MM.1S (cell line): ENCODE measurements around the gene SPACDR.

Source experiments
- DNase-seq: peaks from one replicate; pipeline ENCODE4 v3.0.0-alpha.2; 2015
- H2AFZ ChIP-seq: fragments of 300-600 bp; sonication (generic); 2 replicates; pipeline ENCODE4 v1.6.0; 2016; ENCODE audit warnings: antibody characterized with exemption, low read length
- H3F3A ChIP-seq: fragments of 300-600 bp; sonication (generic); 2 replicates; pipeline ENCODE4 v1.6.1; 2016; ENCODE audit warnings: mild to moderate bottlenecking, antibody characterized with exemption, low read length, moderate library complexity, mixed read lengths; ENCODE audit not compliant: insufficient read depth
- H3K27ac ChIP-seq: fragments of 300-600 bp; sonication (generic); 2 replicates; pipeline ENCODE4 v1.5.1; 2016; ENCODE audit warnings: mild to moderate bottlenecking, low read length
- H3K27me3 ChIP-seq: fragments of 300-600 bp; sonication (generic); replicated peaks from 2 replicates; pipeline ENCODE4 v1.6.0; 2016; ENCODE audit warnings: low read length; ENCODE audit not compliant: insufficient read depth
- H3K36me3 ChIP-seq: fragments of 300-600 bp; sonication (generic); replicated peaks from 2 replicates; pipeline ENCODE4 v1.6.1; 2016; ENCODE audit warnings: mild to moderate bottlenecking, low read length, mixed read lengths; ENCODE audit not compliant: insufficient read depth
- H3K4me1 ChIP-seq: fragments of 300-600 bp; sonication (generic); 2 replicates; pipeline ENCODE4 v1.6.1; 2016; ENCODE audit warnings: low read length, mixed read lengths
- H3K4me2 ChIP-seq: fragments of 300-600 bp; sonication (generic); 2 replicates; pipeline ENCODE4 v1.6.0; 2016; ENCODE audit warnings: low read depth, low read length
- H3K4me3 ChIP-seq: fragments of 300-600 bp; sonication (generic); 2 replicates; pipeline ENCODE4 v1.5.1; 2016; ENCODE audit warnings: low read length, mixed read lengths
- H3K79me2 ChIP-seq: fragments of 300-600 bp; sonication (generic); 2 replicates; pipeline ENCODE4 v1.6.1; 2016; ENCODE audit warnings: mixed run types, low read length, mixed read lengths
- H3K9ac ChIP-seq: fragments of 300-600 bp; sonication (generic); 2 replicates; pipeline ENCODE4 v1.6.1; 2016; ENCODE audit warnings: low read length, mixed read lengths
- H3K9me2 ChIP-seq: fragments of 300-600 bp; sonication (generic); replicated peaks from 2 replicates; pipeline ENCODE4 v1.6.1; 2016; ENCODE audit warnings: mild to moderate bottlenecking, low read length, mixed read lengths; ENCODE audit not compliant: insufficient read depth
- H3K9me3 ChIP-seq: fragments of 300-600 bp; sonication (generic); replicated peaks from 2 replicates; pipeline ENCODE4 v1.6.1; 2016; ENCODE audit warnings: mild to moderate bottlenecking, low read length, mixed read lengths; ENCODE audit not compliant: insufficient read depth
- H4K20me1 ChIP-seq: fragments of 300-600 bp; sonication (generic); 2 replicates; pipeline ENCODE4 v1.6.1; 2016; ENCODE audit warnings: mild to moderate bottlenecking, low read length, moderate library complexity, mixed read lengths; ENCODE audit not compliant: insufficient read depth
- CTCF ChIP-seq: fragments of 300-600 bp; sonication (generic); IDR thresholded peaks from 2 replicates; pipeline ENCODE4 v1.5.1; 2016; ENCODE audit warnings: antibody characterized with exemption, low read length, mixed read lengths
- EZH2 ChIP-seq: fragments of 300-600 bp; sonication (generic); optimal IDR thresholded peaks from 2 replicates; pipeline ENCODE3; 2017; ENCODE audit warnings: low read depth, mild to moderate bottlenecking, antibody characterized with exemption, low read length, mixed read lengths
- EZH2phosphoT487 ChIP-seq: fragments of 300-600 bp; sonication (generic); IDR thresholded peaks from 2 replicates; pipeline ENCODE4 v1.6.1; 2018; ENCODE audit warnings: antibody characterized with exemption, low read length

Gene SPACDR

GRCh38 chr7:100489121-100489520 is 25.1 kb upstream of the SPACDR start:
- no peaks in the 10 kb centered on the region for H3K9me2 ChIP-seq
- H3K36me3 ChIP-seq = no peaks in the 10 kb centered on the region
- no peaks in the 10 kb centered on the region for H3K79me2 ChIP-seq
- no peak overlapping the region for H3K9ac ChIP-seq
- no peaks in the 10 kb centered on the region for H4K20me1 ChIP-seq
- no peak overlapping the region for H3K4me3 ChIP-seq
- no peaks in the 10 kb centered on the region for H3F3A ChIP-seq
- peaks cover 93% of the 10 kb centered on the region for H3K27me3 ChIP-seq
- H3K4me1 ChIP-seq = no peaks in the 10 kb centered on the region
- no peaks in the 10 kb centered on the region for H3K9me3 ChIP-seq
- no peak overlapping the region for H2AFZ ChIP-seq
- no peak overlapping the region for H3K4me2 ChIP-seq
- no peak for TF ChIP-seq CTCF
- no peak for DNase-seq
- H3K27ac ChIP-seq = no peak overlapping the region

- TF ChIP-seq EZH2 (no peak), EZH2phosphoT487 (no peak), CTCF (no peak)
- Histone ChIP-seq H3F3A (no peaks in the 10 kb centered on the region), H3K9ac (no peak overlapping the region), H3K36me3 (no peaks in the 10 kb centered on the region), H2AFZ (no peak overlapping the region), H3K9me3 (no peaks in the 10 kb centered on the region), H3K79me2 (no peaks in the 10 kb centered on the region), H3K4me2 (no peak overlapping the region), H3K27ac (no peak overlapping the region), H3K4me3 (no peak overlapping the region), H3K9me2 (no peaks in the 10 kb centered on the region), H3K4me1 (no peaks in the 10 kb centered on the region), H3K27me3 (peaks cover 91% of the 10 kb centered on the region), H4K20me1 (no peaks in the 10 kb centered on the region)
- no peak for DNase-seq
Observed at GRCh38 chr7:100488333-100489095, 24.5 kb upstream of the SPACDR start.

GRCh38 chr7:100486753-100487446 is 22.8 kb upstream of the SPACDR start:
- no peaks in the 10 kb centered on the region for H3F3A ChIP-seq

More at GRCh38 chr7:100486753-100487446, 22.8 kb upstream of the SPACDR start:
- no peaks in the 10 kb centered on the region for H3K79me2 ChIP-seq
- H3K4me1 ChIP-seq = peaks cover 3% of the 10 kb centered on the region; the same call in 1 of the 2 replicates
- no peaks in the 10 kb centered on the region for H3K9me3 ChIP-seq
- no peaks in the 10 kb centered on the region for H3K36me3 ChIP-seq
- H4K20me1 ChIP-seq = no peaks in the 10 kb centered on the region
- no peaks in the 10 kb centered on the region for H3K9me2 ChIP-seq
- no peak for DNase-seq
- H2AFZ ChIP-seq = no peak overlapping the region
- no peak overlapping the region for H3K27ac ChIP-seq
- no peak overlapping the region for H3K4me3 ChIP-seq
- no peak overlapping the region for H3K4me2 ChIP-seq
- H3K9ac ChIP-seq = no peak overlapping the region
- H3K27me3 ChIP-seq = peaks cover 74% of the 10 kb centered on the region
- TF ChIP-seq EZH2phosphoT487 (no peak), EZH2 (no peak), CTCF (no peak)
